UCSD-AML1 (cell line): ENCODE measurements around the gene CASP9.
A peak's percentile ranks its signal among the peaks of the same experiment; 100 is the strongest.
"Not testable (repeated sequence)": the region's sequence is repeated elsewhere in the genome, so short reads cannot be mapped to it uniquely, and the experiment has no call there.

Experiments used
- DNase-seq: peaks from one replicate; lab custom pipeline; 2025; ENCODE audit not compliant: unreplicated experiment; lab: John Stamatoyannopoulos, UW

The CASP9 gene

DNA sequence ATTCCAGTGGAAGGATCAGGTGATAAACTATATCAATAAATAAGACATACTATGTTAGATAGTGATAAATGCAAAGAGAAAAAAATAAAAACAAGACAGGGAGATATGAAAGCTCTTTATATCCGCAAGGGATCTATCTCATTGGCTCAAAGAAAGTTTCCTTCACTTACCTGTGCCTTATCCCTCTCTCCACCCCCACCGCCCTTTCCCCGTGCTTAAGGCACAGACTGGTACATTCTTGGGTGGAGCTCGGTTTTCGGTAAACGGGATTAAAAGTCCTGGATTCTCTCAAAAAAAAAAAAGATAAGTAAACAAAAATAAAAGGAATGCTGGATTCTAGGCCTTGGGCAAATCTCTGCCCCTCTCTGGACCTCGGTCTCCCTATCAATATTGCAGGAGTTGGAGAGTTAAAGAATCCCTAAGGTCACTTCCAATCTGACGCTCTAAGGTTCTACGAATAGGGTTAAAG lies 2.0 kb upstream of the CASP9 start:
- DNase-seq = no peak

DNA sequence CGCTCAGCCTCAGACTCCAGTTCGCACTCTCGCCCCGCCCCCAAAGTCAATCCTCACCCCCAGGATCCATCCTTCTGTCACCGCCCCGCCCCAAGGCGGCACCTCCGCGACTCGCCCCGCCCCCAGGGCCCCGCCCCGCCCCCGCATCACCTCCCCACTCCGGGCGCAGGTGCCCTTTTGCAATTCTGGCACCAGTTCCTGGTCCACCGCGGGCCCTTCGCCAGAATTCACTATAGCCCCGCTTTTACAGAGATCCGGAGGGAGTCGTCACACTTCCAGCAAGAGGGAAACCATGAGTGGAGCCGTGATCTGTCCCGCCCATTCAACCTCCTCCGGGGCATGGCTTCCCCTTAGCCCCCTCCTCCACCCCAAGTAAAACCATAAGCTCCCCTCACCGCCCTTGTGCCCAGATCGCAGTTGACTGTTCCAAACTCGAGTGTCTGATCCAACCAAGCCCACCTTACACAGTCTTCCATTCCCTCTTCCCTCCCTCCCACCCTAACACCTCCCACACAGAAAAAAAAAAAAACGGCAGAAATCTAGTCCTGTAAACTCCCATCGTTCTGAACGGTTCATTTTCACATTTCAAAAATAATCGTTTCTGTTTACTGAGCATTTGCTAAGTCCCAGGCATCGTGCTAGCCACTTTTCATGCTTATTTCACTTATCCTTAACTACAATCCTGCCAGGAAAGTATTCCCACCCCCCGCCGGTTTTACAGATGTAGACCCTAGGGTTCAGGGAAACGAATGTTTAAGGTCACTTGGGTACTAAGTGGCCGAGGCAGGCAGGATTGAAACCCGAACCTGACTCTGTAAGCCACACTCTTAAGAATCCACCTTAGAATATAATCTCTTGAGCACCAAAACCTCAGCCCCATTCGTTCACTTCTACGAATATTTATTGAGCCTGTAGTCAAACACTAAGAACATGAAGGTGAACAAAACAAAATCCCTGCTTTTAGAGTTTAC lies 1.3 kb upstream of the CASP9 start:
- no peak for DNase-seq

GRCh38 chr1:15524283-15525049 lies 451 bp upstream of the CASP9 start:
- peak; percentile 100 for DNase-seq

GRCh38 chr1:15523104-15524020 lies 653 bp downstream of the CASP9 start:
- no peak for DNase-seq

DNA sequence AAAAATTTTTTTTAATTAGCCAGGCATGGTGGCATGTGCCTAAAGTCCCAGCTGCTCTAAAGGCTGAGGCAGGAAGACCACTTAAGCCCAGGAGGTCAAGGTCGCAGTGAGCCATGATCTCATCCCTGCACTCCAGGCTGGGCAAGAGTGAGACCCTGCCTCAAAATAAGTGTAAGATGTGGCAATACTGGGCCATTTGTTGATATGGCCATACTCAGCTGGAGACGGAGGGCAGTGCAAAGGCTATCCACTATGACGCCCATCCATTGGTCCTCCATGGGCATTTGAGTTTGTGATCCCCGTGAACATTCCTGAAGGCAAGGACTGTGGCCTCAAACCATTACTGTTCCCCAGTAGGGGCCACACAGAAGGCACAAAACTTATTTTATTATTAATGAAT lies 1.5 kb downstream of the CASP9 start:
- DNase-seq = no peak

GRCh38 chr1:15521206-15521906 lies 2.7 kb downstream of the CASP9 start:
- not testable (repeated sequence) for DNase-seq

GRCh38 chr1:15519625-15520024 lies 4.4 kb downstream of the CASP9 start:
- no peak for DNase-seq

GRCh38 chr1:15515022-15515663 lies 8.9 kb downstream of the CASP9 start:
- DNase-seq = no peak

GRCh38 chr1:15514557-15514956 lies 9.5 kb downstream of the CASP9 start:
- DNase-seq = not testable (repeated sequence)

GRCh38 chr1:15513919-15514318 lies 10.1 kb downstream of the CASP9 start:
- DNase-seq = no peak

- DNase-seq = no peak
Observed at GRCh38 chr1:15513192-15513591, 10.8 kb downstream of the CASP9 start.

DNA sequence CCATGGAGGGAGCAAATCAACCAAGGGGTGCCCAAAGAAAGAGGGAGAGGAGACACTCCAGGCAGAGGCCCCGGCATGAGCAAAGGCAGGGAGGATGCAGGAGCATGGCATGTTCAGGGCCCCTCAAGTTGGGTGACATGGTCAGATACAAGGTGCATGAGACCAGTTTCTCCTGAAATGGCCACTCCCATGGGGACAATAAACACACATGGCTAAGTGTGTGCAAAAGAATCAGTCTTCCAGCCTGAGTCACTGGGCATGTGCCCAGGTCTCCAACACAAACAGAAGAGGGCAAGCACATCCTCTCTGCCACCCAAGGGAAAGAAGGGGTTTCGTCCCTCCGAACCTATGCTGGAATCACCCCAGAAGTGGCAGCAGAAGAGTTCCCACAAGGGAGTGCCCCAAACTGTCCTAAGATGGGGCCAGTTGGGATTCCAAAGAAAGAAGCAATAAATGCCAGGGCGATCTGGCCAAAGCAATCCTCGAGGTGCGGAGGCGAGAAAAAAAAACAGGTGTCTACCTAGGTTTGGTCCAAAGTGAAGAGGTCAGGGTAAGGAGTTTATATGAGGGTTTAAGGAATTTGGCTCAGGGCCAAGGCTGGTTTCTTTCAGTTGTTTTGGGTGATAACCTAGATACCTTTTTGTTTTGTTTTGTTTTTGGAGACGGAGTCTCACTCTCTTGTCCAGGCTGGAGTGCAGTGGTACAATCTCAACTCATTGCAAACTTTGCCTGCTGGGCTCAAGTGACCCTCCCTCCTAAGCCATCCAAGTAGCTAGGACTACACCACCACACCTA lies 13.2 kb downstream of the CASP9 start:
- DNase-seq = no peak

DNA sequence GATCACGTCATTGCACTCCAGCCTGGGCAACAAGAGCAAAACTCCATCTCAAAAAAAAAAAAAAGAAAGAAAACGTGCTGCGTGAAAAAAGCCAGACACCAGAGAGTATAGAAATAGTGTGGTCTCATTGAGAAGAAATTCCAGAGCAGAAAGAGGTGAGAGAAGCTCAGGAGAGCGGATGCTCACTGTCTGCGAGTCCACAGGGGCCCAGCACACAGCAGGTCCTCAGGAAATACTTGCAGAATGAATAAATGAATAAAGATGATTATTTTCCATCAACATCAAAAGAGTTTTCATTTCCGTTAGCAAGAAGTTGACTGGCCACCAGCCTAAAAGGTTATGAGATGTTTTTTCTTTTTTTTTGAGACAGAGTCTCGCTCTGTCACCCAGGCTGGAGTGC lies 14.4 kb downstream of the CASP9 start:
- DNase-seq = no peak

DNA sequence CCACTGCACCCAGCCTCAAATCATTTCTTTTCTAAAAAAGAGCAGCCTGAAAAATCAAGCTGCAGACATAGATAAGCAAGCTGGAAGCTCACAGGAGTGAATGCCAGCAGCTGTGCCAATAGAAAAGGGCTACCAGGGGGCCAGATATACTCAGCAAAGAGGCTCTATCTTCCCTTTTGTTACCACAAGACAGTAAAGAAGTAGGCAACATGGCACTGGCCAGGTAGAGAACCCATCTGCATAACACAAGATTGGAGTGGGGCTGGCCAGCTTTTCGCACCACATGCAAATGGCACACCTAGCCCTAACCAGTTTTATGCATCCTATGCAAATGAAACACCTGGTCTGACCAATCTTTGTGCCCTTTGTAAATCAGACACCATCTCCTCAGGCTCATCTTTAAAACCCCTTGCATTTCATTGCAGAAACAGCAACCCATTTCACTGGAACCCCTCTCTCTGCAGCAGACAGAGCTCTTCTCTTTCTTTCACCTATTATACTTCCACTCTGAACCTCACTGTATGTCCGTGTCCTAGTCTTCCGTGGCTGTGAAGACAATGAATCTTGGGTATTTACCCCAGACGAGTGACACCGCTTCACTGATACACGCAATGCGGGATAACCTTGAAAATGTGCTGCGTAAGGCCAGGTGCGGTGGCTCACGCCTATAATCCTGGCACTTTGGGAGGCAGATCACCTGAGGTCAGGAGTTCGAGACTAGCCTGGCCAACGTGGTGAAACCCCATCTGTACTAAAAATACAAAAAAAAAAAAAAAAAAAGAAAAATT lies 15.1 kb downstream of the CASP9 start:
- no peak for DNase-seq

DNA sequence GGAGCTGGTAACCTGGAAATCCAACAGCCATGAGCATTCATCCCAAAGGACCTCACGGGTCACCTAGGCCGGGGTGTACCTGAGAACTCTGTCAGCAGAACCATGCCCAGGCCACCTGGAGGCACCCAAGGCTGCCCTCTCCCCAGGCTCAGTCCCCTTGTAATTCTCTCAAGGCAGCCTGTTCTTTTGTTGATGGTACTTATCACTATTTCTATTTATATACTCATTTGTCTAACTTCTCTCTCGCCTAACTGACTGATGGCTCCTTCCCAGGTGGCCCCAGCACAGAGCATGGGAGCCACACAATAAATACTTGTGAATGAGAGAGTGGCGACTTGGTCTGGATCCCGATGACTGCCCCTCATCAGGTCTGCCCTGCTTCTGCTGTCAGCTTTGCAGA lies 16.7 kb downstream of the CASP9 start:
- no peak for DNase-seq

DNA sequence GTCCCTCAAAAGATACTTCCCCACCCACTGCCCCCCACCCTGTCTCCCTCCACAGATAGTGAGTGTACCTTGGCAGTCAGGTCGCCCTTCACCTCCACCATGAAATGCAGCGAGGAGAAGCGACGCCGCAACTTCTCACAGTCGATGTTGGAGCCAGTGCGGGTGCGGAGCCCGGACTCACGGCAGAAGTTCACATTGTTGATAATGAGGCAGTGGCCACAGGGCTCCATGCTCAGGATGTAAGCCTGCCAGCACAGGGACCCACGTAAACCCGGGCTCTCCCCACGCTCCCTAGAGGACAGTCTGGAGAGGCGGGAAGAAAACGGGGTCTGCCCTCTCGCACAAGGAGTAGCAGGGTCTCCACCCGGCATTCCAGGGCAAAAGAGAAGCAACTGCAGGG lies 17.2 kb downstream of the CASP9 start:
- no peak for DNase-seq

- no peak for DNase-seq
Observed at GRCh38 chr1:15504436-15504835, 19.6 kb downstream of the CASP9 start.
